Hepatocyte (in vitro differentiated cells): ENCODE data around the gene ASB15. TPM values are rescaled to one million over a fixed set of nuclear protein-coding genes. Genes with fewer than 3 reads are reported as not detected.

Experiments used
- DNase-seq: peaks from one replicate; pipeline ENCODE4 v3.0.0-alpha.2; 2016; ENCODE audit warnings: low spot score
- H2AFZ ChIP-seq: fragments of 200-600 bp; sonication (generic); 2 replicates; pipeline ENCODE4 v1.6.0; 2016; ENCODE audit warnings: antibody characterized with exemption, mild to moderate bottlenecking
- H3K27ac ChIP-seq: fragments of 200-600 bp; sonication (generic); 2 replicates; pipeline ENCODE4 v1.5.1; 2016; ENCODE audit warnings: mild to moderate bottlenecking
- H3K27me3 ChIP-seq: fragments of 200-600 bp; sonication (generic); 2 replicates; pipeline ENCODE4 v1.6.1; 2016
- H3K36me3 ChIP-seq: fragments of 200-600 bp; sonication (generic); replicated peaks from 2 replicates; pipeline ENCODE4 v1.5.1; 2016; ENCODE audit warnings: low read depth; ENCODE audit not compliant: insufficient read depth
- H3K4me1 ChIP-seq: fragments of 200-600 bp; sonication (generic); 2 replicates; pipeline ENCODE4 v1.5.1; 2016; ENCODE audit warnings: mild to moderate bottlenecking, moderate library complexity; ENCODE audit not compliant: insufficient read depth
- H3K4me2 ChIP-seq: fragments of 200-600 bp; sonication (generic); 2 replicates; pipeline ENCODE4 v1.6.0; 2016
- H3K4me3 ChIP-seq: fragments of 200-600 bp; sonication (generic); 2 replicates; pipeline ENCODE4 v1.5.1; 2016; ENCODE audit warnings: mild to moderate bottlenecking
- H3K79me2 ChIP-seq: fragments of 200-600 bp; sonication (generic); 2 replicates; pipeline ENCODE4 v1.6.0; 2017; ENCODE audit warnings: mild to moderate bottlenecking
- H3K9me2 ChIP-seq: fragments of 200-600 bp; sonication (generic); replicated peaks from 2 replicates; pipeline ENCODE4 v1.6.0; 2017; ENCODE audit warnings: mild to moderate bottlenecking; ENCODE audit not compliant: insufficient read depth
- H3K9me3 ChIP-seq: fragments of 200-600 bp; sonication (generic); 2 replicates; pipeline ENCODE4 v1.5.1; 2016; ENCODE audit warnings: low read depth, mild to moderate bottlenecking
- H4K20me1 ChIP-seq: fragments of 200-600 bp; sonication (generic); 2 replicates; pipeline ENCODE4 v1.6.0; 2016; ENCODE audit warnings: mild to moderate bottlenecking; ENCODE audit not compliant: insufficient read depth, poor library complexity, severe bottlenecking
- CTCF ChIP-seq: fragments of 200-600 bp; sonication (generic); IDR thresholded peaks from 2 replicates; pipeline ENCODE4 v1.5.1; 2016; ENCODE audit warnings: antibody characterized with exemption, mild to moderate bottlenecking; ENCODE audit not compliant: poor library complexity
- EZH2 ChIP-seq: fragments of 200-600 bp; sonication (generic); IDR thresholded peaks from 2 replicates; pipeline ENCODE4 v1.6.1; 2016; ENCODE audit warnings: antibody characterized with exemption, mild to moderate bottlenecking, borderline replicate concordance
- EZH2phosphoT487 ChIP-seq: fragments of 200-600 bp; sonication (generic); IDR thresholded peaks from one replicate; pipeline ENCODE4 v1.6.1; 2018; ENCODE audit warnings: antibody characterized with exemption, mild to moderate bottlenecking, low read depth, moderate library complexity; ENCODE audit not compliant: unreplicated experiment, severe bottlenecking
- WGBS: methylation state at CpG from one replicate; pipeline ENCODE4 v1.1.6; 2016; ENCODE audit warnings: low lambda C conversion rate; ENCODE audit errors: missing lambda C conversion rate; 5-methylcytosine and 5-hydroxymethylcytosine counted together
- polyA plus RNA-seq: library from polyadenylated mRNA; unstranded; fragments of >200 nt; fragmentation: Nextera tagmentation; extraction: Ambion mirVana; gene quantifications from 2 replicates; pipeline ENCODE4 v1.2.1, GENCODE V29; 2016
- total RNA-seq: library from RNA; depleted of rRNA; stranded (reverse); fragments of >200 nt; gene quantifications from 2 replicates; pipeline ENCODE4 v1.2.3, GENCODE V29; 2014

The ASB15 gene
- total and polyA plus RNA-seq, 2 experiments from 2014 or later, result not detected

DNA sequence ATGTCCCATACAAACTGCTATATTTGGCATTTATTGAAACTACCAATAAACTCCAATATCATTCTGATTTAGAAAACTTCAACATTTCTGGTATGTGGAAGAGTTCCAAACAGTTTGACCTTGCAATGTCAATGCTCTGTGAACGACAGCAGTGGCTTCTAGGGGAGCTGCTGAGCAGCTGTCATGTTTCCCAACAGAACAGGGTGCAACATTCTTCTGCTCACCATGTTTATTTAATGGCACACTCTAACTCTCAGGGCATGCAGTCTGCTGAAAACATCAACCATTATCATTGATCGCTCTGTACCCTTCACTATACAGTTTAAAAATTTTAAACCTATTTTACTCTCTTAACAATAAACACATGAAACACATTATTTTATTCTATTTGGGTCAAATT is 79.9 kb downstream of the ASB15 start:
- no peaks in the 10 kb centered on the region for H3K36me3 ChIP-seq
- H3K4me3 ChIP-seq, result no peak overlapping the region
- no peaks in the 10 kb centered on the region for H3K27me3 ChIP-seq
- H3K4me2 ChIP-seq, result no peak overlapping the region
- H3K9me3 ChIP-seq, result no peaks in the 10 kb centered on the region
- DNase-seq, result no peak
- no peak for TF ChIP-seq EZH2
- no peak for TF ChIP-seq EZH2phosphoT487
- TF ChIP-seq CTCF, result no peak
- H3K27ac ChIP-seq, result no peak overlapping the region
- H2AFZ ChIP-seq, result no peak overlapping the region
- no peaks in the 10 kb centered on the region for H3K79me2 ChIP-seq
- 52% methylated on average over 2 of the region's 2 CpGs for WGBS
- H4K20me1 ChIP-seq, result no peaks in the 10 kb centered on the region
- no peaks in the 10 kb centered on the region for H3K9me2 ChIP-seq
- peaks cover 11% of the 10 kb centered on the region for H3K4me1 ChIP-seq

- Histone ChIP-seq H3K4me3 (no peak overlapping the region), H3K36me3 (no peaks in the 10 kb centered on the region), H3K4me2 (no peak overlapping the region), H3K9me2 (no peaks in the 10 kb centered on the region), H4K20me1 (no peaks in the 10 kb centered on the region), H2AFZ (no peak overlapping the region), H3K27ac (no peak overlapping the region), H3K27me3 (no peaks in the 10 kb centered on the region), H3K4me1 (peaks cover 11% of the 10 kb centered on the region), H3K9me3 (no peaks in the 10 kb centered on the region), H3K79me2 (peaks cover 1% of the 10 kb centered on the region)
- DNase-seq, result peak; percentile 65
- WGBS, result 73% methylated on average over 1 of the region's 1 CpG
- peak; percentile 69 for TF ChIP-seq CTCF
- no peak for TF ChIP-seq EZH2phosphoT487
- no peak for TF ChIP-seq EZH2
Measured at GRCh38 chr7:123682690-123683089, 81.1 kb downstream of the ASB15 start.

GRCh38 chr7:123687161-123687560 is 85.5 kb downstream of the ASB15 start:
- TF ChIP-seq EZH2phosphoT487 (no peak), EZH2 (no peak), CTCF (no peak)
- DNase-seq, result no peak
- H3K9me3 ChIP-seq, result no peaks in the 10 kb centered on the region
- peaks cover 3% of the 10 kb centered on the region for H3K4me1 ChIP-seq
- H3K9me2 ChIP-seq, result no peaks in the 10 kb centered on the region
- 96% methylated on average over 2 of the region's 2 CpGs for WGBS
- H2AFZ ChIP-seq, result no peak overlapping the region
- no peak overlapping the region for H3K4me3 ChIP-seq
- no peaks in the 10 kb centered on the region for H3K36me3 ChIP-seq
- H3K79me2 ChIP-seq, result peaks cover 3% of the 10 kb centered on the region
- no peak overlapping the region for H3K4me2 ChIP-seq
- peaks cover 7% of the 10 kb centered on the region for H4K20me1 ChIP-seq
- no peak overlapping the region for H3K27ac ChIP-seq
- H3K27me3 ChIP-seq, result no peaks in the 10 kb centered on the region

GRCh38 chr7:123687727-123688126 is 86.1 kb downstream of the ASB15 start:
- no peak overlapping the region for H3K4me2 ChIP-seq
- H3K9me2 ChIP-seq, result no peaks in the 10 kb centered on the region
- no peak overlapping the region for H3K4me3 ChIP-seq
- no peaks in the 10 kb centered on the region for H3K9me3 ChIP-seq
- TF ChIP-seq CTCF (no peak), EZH2phosphoT487 (no peak)
- H3K79me2 ChIP-seq, result peaks cover 3% of the 10 kb centered on the region
- H3K4me1 ChIP-seq, result peaks cover 3% of the 10 kb centered on the region
- no peak overlapping the region for H3K27ac ChIP-seq
- WGBS, result 96% methylated on average over 1 of the region's 1 CpG
- H3K27me3 ChIP-seq, result no peaks in the 10 kb centered on the region
- H3K36me3 ChIP-seq, result no peaks in the 10 kb centered on the region
- H2AFZ ChIP-seq, result no peak overlapping the region
- peaks cover 7% of the 10 kb centered on the region for H4K20me1 ChIP-seq
- DNase-seq, result no peak
